Measurements from ENCODE around the gene PLAAT2. TPM values are rescaled to one million over a fixed set of nuclear protein-coding genes. Genes with fewer than 3 reads are reported as not detected.
"Not testable (repeated sequence)": the region's sequence is repeated elsewhere in the genome, so short reads cannot be mapped to it uniquely, and the experiment has no call there.

PLAAT2 gene
- total RNA-seq, 1 donor = not detected

DNA sequence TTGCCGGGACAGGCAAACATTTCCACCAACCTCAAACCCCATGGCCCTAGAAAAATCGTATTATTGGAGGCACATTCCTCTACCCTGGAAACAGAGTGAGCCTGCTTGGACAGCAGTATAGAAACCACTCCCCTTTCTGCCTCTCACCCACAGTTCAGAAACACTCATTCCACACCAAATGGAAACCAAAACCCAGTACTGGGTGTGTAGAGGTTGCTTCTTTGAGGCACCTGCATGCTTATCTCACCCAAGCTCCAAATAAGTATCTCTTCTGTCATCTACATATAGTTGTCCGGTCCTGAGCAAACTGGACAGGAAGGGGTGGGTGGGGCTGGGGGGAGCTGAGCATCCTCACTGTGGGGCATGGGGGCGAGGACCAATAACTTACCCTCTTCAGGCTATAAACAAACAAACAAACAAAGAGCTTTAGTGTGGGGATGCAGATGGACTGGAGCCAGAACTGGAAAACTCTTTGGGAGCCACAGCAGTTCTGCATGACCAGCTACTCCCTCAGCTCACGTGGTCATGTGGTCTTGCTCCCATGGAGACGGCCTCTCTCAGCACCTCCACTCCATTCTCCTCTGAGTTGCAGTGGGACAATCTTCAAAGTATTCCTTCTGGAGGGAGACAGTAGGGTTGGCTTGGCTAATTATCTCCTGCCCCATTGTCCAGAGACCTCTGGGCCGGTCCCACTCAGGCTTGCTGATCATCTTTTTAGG is 1.0 kb upstream of the PLAAT2 start:
- Histone ChIP-seq H3K27me3 (ENCODE audit: insufficient read depth, low read length) (no peaks in the 10 kb centered on the region), H3K9me3 (ENCODE audit: low read depth, low read length) (no peaks in the 10 kb centered on the region), H3K4me1 (ENCODE audit: insufficient read depth, low read length) (peaks cover 49% of the 10 kb centered on the region), H3K4me3 (ENCODE audit: low read length) (no peak overlapping the region)

GRCh38 chr11:63560506-63561180 is 2.5 kb downstream of the PLAAT2 start:
- no peak overlapping the region for H3K4me3 ChIP-seq (ENCODE audit: low read length)
- H3K9me3 ChIP-seq (ENCODE audit: low read depth, low read length) = no peaks in the 10 kb centered on the region
- H3K27me3 ChIP-seq (ENCODE audit: insufficient read depth, low read length) = no peaks in the 10 kb centered on the region
- peaks cover 26% of the 10 kb centered on the region for H3K4me1 ChIP-seq (ENCODE audit: insufficient read depth, low read length)

GRCh38 chr11:63558459-63559157 is 4.6 kb downstream of the PLAAT2 start:
- no peak overlapping the region for H3K4me3 ChIP-seq (ENCODE audit: low read length)
- H3K4me1 ChIP-seq (ENCODE audit: insufficient read depth, low read length) = peaks cover 29% of the 10 kb centered on the region
- no peaks in the 10 kb centered on the region for H3K9me3 ChIP-seq (ENCODE audit: low read depth, low read length)
- H3K27me3 ChIP-seq (ENCODE audit: insufficient read depth, low read length) = no peaks in the 10 kb centered on the region

DNA sequence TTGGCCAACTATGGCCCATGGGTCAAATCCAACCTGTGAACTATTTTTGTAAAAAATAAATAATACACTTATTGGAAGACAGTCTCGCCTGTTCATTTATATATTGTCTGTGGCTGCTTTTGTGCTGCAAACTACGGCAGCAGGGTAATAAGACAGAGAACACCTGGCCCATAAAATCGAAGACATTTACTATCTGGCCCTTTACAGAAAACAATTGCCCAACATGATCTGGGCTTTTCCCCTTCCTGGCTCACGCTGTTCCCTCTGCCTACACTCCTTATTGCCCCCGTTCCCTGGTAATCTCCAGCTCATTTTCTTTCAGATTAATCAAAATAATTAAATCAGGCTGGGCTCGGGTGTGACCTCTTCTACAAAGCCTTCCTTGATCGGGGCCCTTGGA is 5.6 kb downstream of the PLAAT2 start:
- Histone ChIP-seq H3K27me3 (ENCODE audit: insufficient read depth, low read length) (no peaks in the 10 kb centered on the region), H3K4me3 (ENCODE audit: low read length) (no peak overlapping the region), H3K9me3 (ENCODE audit: low read depth, low read length) (no peaks in the 10 kb centered on the region), H3K4me1 (ENCODE audit: insufficient read depth, low read length) (peaks cover 39% of the 10 kb centered on the region)

GRCh38 chr11:63556404-63557013 is 6.7 kb downstream of the PLAAT2 start:
- Histone ChIP-seq H3K9me3 (ENCODE audit: low read depth, low read length) (no peaks in the 10 kb centered on the region), H3K4me1 (ENCODE audit: insufficient read depth, low read length) (peaks cover 49% of the 10 kb centered on the region), H3K27me3 (ENCODE audit: insufficient read depth, low read length) (no peaks in the 10 kb centered on the region), H3K4me3 (ENCODE audit: low read length) (no peak overlapping the region)

DNA sequence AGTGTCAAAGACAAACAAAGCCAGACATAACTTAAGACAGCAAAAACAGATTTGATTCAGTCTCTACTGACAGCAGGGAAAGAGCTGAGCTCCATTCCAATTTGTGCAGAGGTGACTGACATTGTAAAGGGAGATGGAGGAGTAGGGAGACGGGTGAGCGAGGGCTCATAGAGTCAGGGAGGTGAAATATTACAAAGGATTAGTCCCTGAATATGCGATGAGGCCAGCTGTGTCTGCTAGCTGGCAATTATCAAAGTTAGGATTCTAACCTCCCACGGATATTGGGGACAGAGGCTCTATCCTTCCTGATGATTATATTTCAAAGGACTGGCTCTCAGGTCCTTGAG is 8.3 kb downstream of the PLAAT2 start:
- Histone ChIP-seq H3K9me3 (ENCODE audit: low read depth, low read length) (no peaks in the 10 kb centered on the region), H3K4me3 (ENCODE audit: low read length) (no peak overlapping the region), H3K27me3 (ENCODE audit: insufficient read depth, low read length) (no peaks in the 10 kb centered on the region), H3K4me1 (ENCODE audit: insufficient read depth, low read length) (peaks cover 38% of the 10 kb centered on the region)

DNA sequence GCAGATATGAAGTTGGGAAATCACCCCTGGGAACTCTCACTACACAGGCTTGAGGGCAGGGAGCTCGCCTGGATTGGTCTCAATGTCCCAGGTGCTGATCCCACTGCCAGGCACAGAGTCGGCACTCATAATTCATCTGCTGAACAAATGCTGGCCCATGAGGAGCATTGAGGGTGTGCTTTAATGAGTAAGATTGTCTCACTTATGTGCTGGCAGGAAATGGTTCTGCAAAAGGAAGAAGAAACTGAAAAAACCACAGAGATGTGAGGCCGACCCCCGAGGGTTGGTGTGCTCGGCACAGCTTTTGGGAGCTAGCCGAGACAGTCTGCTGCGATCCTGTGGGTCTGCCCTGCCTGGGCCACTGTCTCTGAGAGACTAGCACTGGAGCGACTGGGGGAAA is 9.4 kb downstream of the PLAAT2 start:
- Histone ChIP-seq H3K27me3 (ENCODE audit: insufficient read depth, low read length) (no peaks in the 10 kb centered on the region), H3K4me3 (ENCODE audit: low read length) (no peak overlapping the region), H3K4me1 (ENCODE audit: insufficient read depth, low read length) (peaks cover 38% of the 10 kb centered on the region)

GRCh38 chr11:63552921-63553320 is 10.3 kb downstream of the PLAAT2 start:
- H3K4me3 ChIP-seq (ENCODE audit: low read length) = no peak overlapping the region
- H3K27me3 ChIP-seq (ENCODE audit: insufficient read depth, low read length) = no peaks in the 10 kb centered on the region
- no peaks in the 10 kb centered on the region for H3K9me3 ChIP-seq (ENCODE audit: low read depth, low read length)
- peaks cover 38% of the 10 kb centered on the region for H3K4me1 ChIP-seq (ENCODE audit: insufficient read depth, low read length)

More for the DNA sequence above, 9.4 kb downstream of the PLAAT2 start:
- H3K9me3 ChIP-seq (ENCODE audit: low read depth, low read length) = no peaks in the 10 kb centered on the region

GRCh38 chr11:63551889-63552266 is 11.3 kb downstream of the PLAAT2 start:
- Histone ChIP-seq H3K4me1 (ENCODE audit: insufficient read depth, low read length) (peaks cover 38% of the 10 kb centered on the region), H3K27me3 (ENCODE audit: insufficient read depth, low read length) (no peaks in the 10 kb centered on the region), H3K4me3 (ENCODE audit: low read length) (no peak overlapping the region), H3K9me3 (ENCODE audit: low read depth, low read length) (no peaks in the 10 kb centered on the region)

GRCh38 chr11:63551091-63551888 is 11.9 kb downstream of the PLAAT2 start:
- peak overlapping the region; percentile 0 for H3K4me3 ChIP-seq (ENCODE audit: low read length)
- H3K9me3 ChIP-seq (ENCODE audit: low read depth, low read length) = no peaks in the 10 kb centered on the region
- peaks cover 38% of the 10 kb centered on the region for H3K4me1 ChIP-seq (ENCODE audit: insufficient read depth, low read length)
- H3K27me3 ChIP-seq (ENCODE audit: insufficient read depth, low read length) = no peaks in the 10 kb centered on the region

- H3K4me1 ChIP-seq (ENCODE audit: insufficient read depth, low read length) = peaks cover 36% of the 10 kb centered on the region
- not testable (repeated sequence) for H3K4me3 ChIP-seq (ENCODE audit: low read length); H3K27me3 ChIP-seq (ENCODE audit: insufficient read depth, low read length); H3K9me3 ChIP-seq (ENCODE audit: low read depth, low read length)
Observed at GRCh38 chr11:63550156-63550700, 13.0 kb downstream of the PLAAT2 start.

DNA sequence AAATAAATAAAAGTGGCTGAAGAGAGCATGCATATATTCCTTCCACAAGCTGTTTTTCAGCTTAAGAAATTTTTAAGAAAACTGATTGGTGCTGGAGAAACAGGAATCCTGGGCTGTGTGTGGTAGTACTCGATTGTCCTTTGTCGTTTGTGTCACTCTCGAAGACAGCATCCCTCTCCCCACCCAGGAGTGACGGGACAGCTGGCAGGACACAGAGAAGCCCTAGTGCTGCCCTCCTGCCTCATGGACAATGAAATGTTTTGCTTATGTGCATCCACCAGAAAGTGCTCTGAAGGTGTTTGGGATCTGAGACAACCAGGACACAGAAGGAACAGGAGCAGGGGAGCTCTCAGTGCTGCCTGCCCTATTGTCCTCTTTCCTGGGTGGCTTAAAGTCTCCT is 13.8 kb downstream of the PLAAT2 start:
- H3K4me3 ChIP-seq (ENCODE audit: low read length) = no peak overlapping the region
- H3K27me3 ChIP-seq (ENCODE audit: insufficient read depth, low read length) = no peaks in the 10 kb centered on the region
- H3K9me3 ChIP-seq (ENCODE audit: low read depth, low read length) = no peaks in the 10 kb centered on the region
- peaks cover 28% of the 10 kb centered on the region for H3K4me1 ChIP-seq (ENCODE audit: insufficient read depth, low read length)

DNA sequence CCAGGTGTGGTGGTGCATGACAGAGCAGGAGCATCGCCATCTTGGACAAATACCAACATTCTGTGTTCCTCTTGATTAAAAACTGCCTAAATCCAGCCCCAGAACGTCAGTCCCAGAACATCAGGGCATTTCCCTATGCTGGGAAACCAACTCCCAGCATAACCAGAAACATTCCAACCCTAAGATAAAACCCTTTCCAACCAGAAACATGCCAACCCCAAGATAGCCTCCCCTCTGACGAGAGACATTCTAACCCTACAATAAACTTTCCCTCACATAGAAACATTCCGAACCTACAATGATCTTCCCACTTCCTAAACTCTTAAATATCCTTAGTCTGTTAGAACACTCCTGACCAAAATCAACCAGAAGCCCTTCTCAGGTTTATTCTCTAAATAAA is 15.0 kb downstream of the PLAAT2 start:
- H3K4me1 ChIP-seq (ENCODE audit: insufficient read depth, low read length) = peaks cover 16% of the 10 kb centered on the region
- no peak overlapping the region for H3K4me3 ChIP-seq (ENCODE audit: low read length)
- no peaks in the 10 kb centered on the region for H3K27me3 ChIP-seq (ENCODE audit: insufficient read depth, low read length)
- no peaks in the 10 kb centered on the region for H3K9me3 ChIP-seq (ENCODE audit: low read depth, low read length)

GRCh38 chr11:63547061-63547460 is 16.1 kb downstream of the PLAAT2 start:
- Histone ChIP-seq H3K4me1 (ENCODE audit: insufficient read depth, low read length) (peaks cover 5% of the 10 kb centered on the region), H3K9me3 (ENCODE audit: low read depth, low read length) (no peaks in the 10 kb centered on the region), H3K27me3 (ENCODE audit: insufficient read depth, low read length) (no peaks in the 10 kb centered on the region), H3K4me3 (ENCODE audit: low read length) (no peak overlapping the region)
